GM12801 (cell line): ENCODE measurements around the gene LRP2.

Experiments
- TF ChIP-seq, protein P1 (sequence below): IDR thresholded peaks from one replicate; pipeline ENCODE4 v1.5.1; 2011; ENCODE audit warnings: control low read depth; ENCODE audit not compliant: insufficient read length; ENCODE audit errors: extremely low read depth

LRP2 gene

DNA sequence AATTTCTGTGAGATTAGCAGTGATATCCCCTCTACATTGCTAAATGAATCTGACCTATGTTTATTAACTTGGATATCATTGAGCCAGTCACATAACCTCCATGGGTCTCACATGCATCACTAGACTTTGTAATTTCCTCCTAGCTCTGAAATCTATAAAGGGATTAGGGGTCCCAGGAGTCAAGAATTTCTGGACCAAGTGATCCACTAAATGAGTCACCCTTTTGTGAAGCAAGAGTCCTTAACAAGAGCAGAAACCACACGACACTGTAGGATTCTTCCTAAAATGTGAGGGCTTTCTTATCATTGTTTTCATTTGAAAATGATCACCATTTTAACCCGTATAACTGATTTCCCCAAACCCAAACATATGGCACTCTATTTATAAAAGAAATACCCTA is 202.6 kb downstream of the LRP2 start:
- TF ChIP-seq, protein P1, sequence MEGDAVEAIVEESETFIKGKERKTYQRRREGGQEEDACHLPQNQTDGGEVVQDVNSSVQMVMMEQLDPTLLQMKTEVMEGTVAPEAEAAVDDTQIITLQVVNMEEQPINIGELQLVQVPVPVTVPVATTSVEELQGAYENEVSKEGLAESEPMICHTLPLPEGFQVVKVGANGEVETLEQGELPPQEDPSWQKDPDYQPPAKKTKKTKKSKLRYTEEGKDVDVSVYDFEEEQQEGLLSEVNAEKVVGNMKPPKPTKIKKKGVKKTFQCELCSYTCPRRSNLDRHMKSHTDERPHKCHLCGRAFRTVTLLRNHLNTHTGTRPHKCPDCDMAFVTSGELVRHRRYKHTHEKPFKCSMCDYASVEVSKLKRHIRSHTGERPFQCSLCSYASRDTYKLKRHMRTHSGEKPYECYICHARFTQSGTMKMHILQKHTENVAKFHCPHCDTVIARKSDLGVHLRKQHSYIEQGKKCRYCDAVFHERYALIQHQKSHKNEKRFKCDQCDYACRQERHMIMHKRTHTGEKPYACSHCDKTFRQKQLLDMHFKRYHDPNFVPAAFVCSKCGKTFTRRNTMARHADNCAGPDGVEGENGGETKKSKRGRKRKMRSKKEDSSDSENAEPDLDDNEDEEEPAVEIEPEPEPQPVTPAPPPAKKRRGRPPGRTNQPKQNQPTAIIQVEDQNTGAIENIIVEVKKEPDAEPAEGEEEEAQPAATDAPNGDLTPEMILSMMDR: no peak

DNA sequence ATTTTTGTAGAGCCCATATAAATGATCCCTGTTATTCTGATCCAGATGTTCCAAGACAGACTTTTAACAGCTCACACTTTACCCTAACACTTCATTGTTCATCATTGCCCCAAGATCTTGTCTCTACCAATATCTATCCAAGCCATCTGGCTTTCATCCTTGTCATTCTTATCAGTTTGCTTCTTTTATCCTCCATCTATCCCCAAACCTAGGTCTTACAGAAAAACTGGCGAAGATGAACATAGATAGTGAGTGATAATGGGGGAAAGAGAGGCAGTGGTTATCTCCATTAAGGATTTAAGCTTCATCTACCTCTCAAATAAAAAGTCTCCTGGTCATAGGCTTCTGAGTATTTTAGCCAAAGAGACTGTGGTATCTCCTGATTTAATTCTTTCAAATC is 203.5 kb downstream of the LRP2 start:
- TF ChIP-seq, protein P1: no peak

DNA sequence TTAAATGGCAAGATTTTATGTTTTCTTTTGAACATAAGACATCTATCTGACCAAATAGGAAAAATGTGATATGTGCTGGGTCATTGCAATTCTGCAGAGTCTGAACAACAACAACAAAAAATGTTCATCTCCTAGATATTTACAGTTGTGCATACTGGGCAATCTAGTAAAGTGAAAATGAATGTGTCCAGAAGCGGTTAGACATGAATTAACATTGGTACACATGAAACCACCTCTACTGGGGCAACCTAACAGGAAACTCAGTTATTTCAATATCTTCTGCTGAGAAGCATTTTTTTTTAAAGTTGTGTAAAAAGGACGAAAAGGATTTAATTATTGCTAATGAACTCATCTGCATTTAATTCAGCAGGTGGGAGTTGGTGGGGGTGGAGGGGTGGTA is 216.1 kb downstream of the LRP2 start:
- TF ChIP-seq, protein P1: no peak

DNA sequence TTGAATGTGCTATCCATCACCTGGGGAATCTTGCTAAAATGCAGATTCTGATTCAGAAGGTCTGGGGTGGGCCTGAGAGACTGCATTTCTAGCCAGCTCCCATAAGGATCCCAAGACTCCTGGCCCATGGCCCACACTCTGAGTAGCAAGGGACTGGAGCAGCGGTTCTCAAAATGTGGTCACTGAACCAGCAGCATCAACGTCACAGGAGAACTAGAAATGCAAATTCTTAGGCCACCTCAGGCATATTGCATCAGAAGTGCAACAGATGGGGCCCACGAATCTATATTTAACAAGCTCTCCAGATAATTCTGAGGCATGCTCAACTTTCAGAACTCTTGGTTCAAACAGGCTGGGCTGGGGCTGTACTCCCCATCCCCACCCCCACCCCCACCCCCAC is 218.3 kb downstream of the LRP2 start:
- TF ChIP-seq, protein P1: no peak

DNA sequence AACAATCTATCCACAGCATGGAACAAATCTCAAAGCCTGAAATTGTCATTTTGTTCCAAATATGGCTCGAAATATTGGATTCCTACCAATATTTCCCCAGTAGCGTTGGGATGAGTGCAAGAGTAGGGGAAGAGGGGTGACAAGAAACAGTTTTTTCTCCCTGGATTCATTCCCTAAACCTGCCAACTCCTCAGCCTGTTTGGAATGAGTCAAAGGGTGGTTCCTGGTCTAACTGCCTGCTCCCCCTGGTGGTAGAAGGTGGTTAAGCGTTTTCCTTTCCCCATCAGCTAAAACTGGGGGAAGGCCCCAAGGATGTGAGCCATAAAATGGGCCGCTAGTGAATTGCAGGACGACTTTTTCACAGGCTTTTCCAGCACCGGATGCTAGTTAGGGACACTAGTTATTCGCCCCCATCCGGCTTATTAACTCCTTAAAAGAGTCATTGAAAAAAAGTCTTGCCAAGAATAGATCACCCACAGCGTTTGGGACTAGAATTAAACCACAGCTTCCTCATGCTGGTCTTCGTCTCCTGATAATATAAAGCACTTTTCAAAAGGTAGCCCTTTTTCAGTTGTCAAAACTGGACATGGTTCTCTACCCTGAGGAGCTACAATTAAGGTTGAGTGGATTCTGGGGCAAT is 220.5 kb downstream of the LRP2 start:
- TF ChIP-seq, protein P1: peak; percentile 32

DNA sequence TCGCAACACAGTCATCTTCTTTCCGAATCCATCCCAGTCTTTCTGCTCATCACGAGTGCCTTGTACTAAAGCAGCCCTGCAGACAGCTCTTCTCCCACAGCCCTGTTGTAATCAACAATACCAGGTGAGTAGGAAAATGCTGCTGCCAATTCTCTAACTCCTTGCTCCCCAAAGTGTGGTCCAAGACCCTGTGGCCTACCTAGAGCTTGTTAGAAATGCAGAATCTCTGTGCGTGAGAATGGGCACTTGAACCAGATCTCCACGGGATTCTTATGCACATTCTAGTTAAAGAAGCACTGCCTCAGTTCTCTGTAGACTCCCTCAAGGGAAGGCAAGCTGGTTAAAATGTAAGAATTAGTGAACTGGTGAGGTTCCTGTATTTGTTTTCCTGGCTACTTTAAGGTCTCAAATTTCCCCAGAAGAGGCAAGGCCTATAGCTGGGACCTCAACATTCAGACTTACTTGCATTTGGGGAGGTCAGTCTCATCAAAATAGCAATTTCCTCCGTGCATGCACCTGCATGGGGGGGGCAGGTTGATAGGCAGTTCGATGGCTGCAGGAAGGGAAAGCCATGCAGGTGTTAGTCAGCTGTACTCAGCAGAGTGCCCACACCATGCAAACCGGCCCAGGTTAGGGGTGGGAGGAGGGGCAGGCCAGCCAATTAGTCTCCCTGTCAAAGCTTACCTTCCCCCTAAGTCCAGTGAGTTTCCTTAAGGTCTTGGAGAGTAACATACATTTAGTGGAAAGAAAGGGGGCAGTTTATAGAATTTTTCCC is 222.2 kb downstream of the LRP2 start:
- TF ChIP-seq, protein P1: no peak

DNA sequence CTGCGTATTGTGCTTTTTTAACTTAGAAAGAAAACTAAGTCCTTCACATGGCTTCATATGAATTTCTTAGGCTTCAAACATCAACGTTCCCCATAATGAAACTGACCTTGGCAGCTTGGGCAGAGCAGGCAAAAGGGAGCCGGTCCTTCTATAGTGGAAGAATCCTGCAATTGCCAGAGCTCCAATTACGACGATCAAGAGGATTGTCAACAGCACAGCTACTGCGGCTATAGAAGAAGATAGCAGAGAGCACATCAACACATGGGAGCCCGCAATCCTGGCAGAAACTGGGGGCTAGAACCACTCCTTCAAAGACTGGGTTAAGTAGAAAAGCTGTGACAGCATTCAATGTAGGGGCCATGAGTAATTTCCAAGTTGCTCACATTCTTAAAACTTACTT is 223.2 kb downstream of the LRP2 start:
- TF ChIP-seq, protein P1: no peak
